GM12864 (cell line): ENCODE measurements around the gene LGI2.

Source experiments
- DNase-seq: peaks from one replicate; pipeline ENCODE4 v3.0.0-alpha.2; 2011; ENCODE audit warnings: low read depth
- H3K4me3 ChIP-seq: 2 replicates; pipeline ENCODE4 v1.5.1; 2011; ENCODE audit warnings: mild to moderate bottlenecking, low read depth, low read length, control low read depth
- CTCF ChIP-seq: IDR thresholded peaks from 2 replicates; pipeline ENCODE4 v1.5.1; 2011; ENCODE audit warnings: low read depth, mild to moderate bottlenecking, moderate library complexity, low read length, control low read depth, inconsistent platforms; ENCODE audit errors: missing control alignments

The LGI2 gene

DNA sequence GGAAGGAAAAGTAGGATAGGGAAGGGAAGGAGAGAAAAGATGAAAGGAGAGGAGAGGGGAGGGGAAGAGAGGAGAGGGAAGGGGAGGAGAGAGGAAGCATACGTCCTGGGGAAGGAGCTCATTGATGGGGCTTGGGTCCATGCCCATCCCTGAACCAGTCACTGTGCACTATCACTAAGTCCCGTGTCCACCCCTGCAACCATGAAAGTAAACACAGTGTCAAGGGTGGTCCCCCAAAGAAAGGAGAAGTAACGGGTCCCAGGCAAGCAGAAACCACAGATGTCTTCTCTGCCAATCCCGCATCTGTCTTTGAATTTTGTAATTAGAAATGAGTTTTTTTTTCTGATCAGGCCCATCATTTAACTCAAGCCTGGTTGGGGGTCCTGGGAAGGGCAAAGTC, 55.2 kb downstream of the LGI2 start:
- TF ChIP-seq CTCF: no peak
- DNase-seq: no peak

GRCh38 chr4:24973747-24974601, 56.8 kb downstream of the LGI2 start:
- no peak for DNase-seq
- TF ChIP-seq CTCF: no peak
- H3K4me3 ChIP-seq: no peak overlapping the region

More for the DNA sequence above, 55.2 kb downstream of the LGI2 start:
- H3K4me3 ChIP-seq: no peak overlapping the region

- H3K4me3 ChIP-seq: no peak overlapping the region
- no peak for TF ChIP-seq CTCF
- no peak for DNase-seq
These were observed 57.4 kb downstream of the LGI2 start for GRCh38 chr4:24973404-24973746.

DNA sequence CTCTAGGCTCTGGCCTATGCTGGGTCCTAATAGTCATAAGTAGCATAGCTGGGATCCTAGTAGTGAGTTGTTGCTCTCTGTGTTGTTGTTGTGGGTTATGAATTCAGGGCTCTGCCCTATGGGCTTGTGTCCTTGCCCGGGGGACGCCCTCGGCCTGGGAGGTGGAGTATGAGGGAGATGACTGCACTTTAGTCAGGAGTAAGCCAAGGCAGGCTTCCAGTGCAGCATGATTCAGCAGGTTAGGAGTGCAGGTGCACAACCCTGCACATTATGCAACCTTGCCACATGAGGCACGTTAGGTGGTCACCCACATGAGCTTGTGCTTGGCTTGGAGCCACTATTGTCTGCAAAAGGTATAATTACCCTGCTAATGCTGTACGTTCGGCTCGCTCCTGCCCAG, 59.6 kb downstream of the LGI2 start:
- no peak for DNase-seq

GRCh38 chr4:24970635-24971034, 60.1 kb downstream of the LGI2 start:
- TF ChIP-seq CTCF: no peak
- no peak for DNase-seq
- H3K4me3 ChIP-seq: no peak overlapping the region

More for the DNA sequence above, 59.6 kb downstream of the LGI2 start:
- H3K4me3 ChIP-seq: no peak overlapping the region
- TF ChIP-seq CTCF: no peak

GRCh38 chr4:24970191-24970590, 60.6 kb downstream of the LGI2 start:
- DNase-seq: no peak
- H3K4me3 ChIP-seq: no peak overlapping the region
- TF ChIP-seq CTCF: no peak

DNA sequence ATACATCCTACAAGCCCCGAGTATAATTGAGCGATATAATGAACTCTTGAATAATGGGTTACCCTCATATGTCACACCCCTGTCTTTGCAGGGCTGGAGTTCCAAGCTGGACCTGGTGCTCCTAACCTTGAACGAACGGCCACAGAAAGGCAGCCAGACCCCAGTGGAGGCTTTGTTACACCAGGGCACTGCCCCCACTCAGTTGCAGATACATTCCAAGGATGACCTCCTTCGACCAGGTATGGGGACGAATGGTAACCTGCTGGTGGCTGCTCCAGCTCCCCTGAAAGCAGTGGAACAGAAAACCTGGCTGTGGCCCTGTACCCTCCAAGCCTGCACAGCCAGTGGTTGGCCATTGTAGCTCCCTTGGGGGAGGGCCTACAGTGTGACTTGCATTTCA, 61.3 kb downstream of the LGI2 start:
- no peak for TF ChIP-seq CTCF
- H3K4me3 ChIP-seq: no peak overlapping the region
- DNase-seq: no peak
